Ovary (tissue), 9 donors: ENCODE data around the gene NENF. TPM values are rescaled to one million over a fixed set of nuclear protein-coding genes. Genes with fewer than 3 reads are reported as not detected.
A peak's percentile ranks its signal among the peaks of the same experiment; 100 is the strongest.

Experiments
- DNase-seq, 5 donors: peaks; one replicate each; pipeline ENCODE4 v3.0.0-alpha.2; 2019 to 2020
- H3K27ac ChIP-seq, 2 donors: fragments of 200-600 bp; one replicate each; pipeline versions ENCODE4 v1.5.1 to v1.8.0; 2019 to 2022
- H3K27me3 ChIP-seq: fragments of 200-600 bp; one replicate; pipeline ENCODE4 v1.8.0; 2022
- H3K36me3 ChIP-seq: fragments of 200-600 bp; sonication (generic); one replicate; pipeline ENCODE4 v1.5.1; 2019
- H3K4me1 ChIP-seq: one replicate; pipeline ENCODE4 v1.8.1; 2013; ENCODE audit warnings: mild to moderate bottlenecking, moderate library complexity; ENCODE audit not compliant: insufficient read depth
- H3K4me3 ChIP-seq: fragments of 200-600 bp; sonication (generic); one replicate; pipeline ENCODE4 v1.5.1; 2017
- H3K9me3 ChIP-seq, 2 donors: fragments of 200-600 bp in 1 of 2; sonication (generic) in 1 of 2; one replicate each; pipeline versions ENCODE4 v1.5.1 to v1.8.1; 2013 to 2019; ENCODE audit warnings: mild to moderate bottlenecking in 1 of 2, moderate library complexity in 1 of 2
- CTCF ChIP-seq, 3 donors: fragments of 450-650 bp in 2 of 3; fragments of 200-600 bp in 1 of 3; IDR thresholded peaks; one replicate each; pipeline versions ENCODE4 v1.5.1 to v1.8.0; 2016 to 2022; ENCODE audit warnings: antibody characterized with exemption in 3 of 3, mild to moderate bottlenecking in 1 of 3
- EP300 ChIP-seq: sonication (generic); formaldehyde crosslinking; IDR thresholded peaks from one replicate; pipeline ENCODE4 v1.6.1; 2017; ENCODE audit warnings: antibody characterized with exemption
- POLR2A ChIP-seq: fragments of 450-650 bp; IDR thresholded peaks from one replicate; pipeline ENCODE4 v1.6.1; 2017; ENCODE audit warnings: antibody characterized with exemption, mild to moderate bottlenecking, moderate library complexity
- WGBS, 3 donors: extraction: QIAGEN DNeasy Blood & Tissue Kit in 1 of 3; methylation state at CpG; one replicate each; pipeline versions ENCODE4 v1.1.5 to v1.1.7; 2013 to 2017; 5-methylcytosine and 5-hydroxymethylcytosine counted together
- intact Hi-C, 4 donors: fragments of 100-400 bp; cut with DNase I; formaldehyde crosslinking; loops; one replicate each; pipeline versions ENCODE4 v1.11.0 to v1.15.1; 2022 to 2023
- polyA plus RNA-seq, 2 donors: library from polyadenylated mRNA; stranded (reverse); fragments of 200-250 nt in 1 of 2; fragments of 350-450 nt in 1 of 2; fragmentation: Illumina TruSeq in 1 of 2; extraction: RNeasy Lipid Tissue Mini Kit (QIAGEN cat#74804) in 1 of 2; gene quantifications; one replicate each; pipeline ENCODE4 v1.2.3, GENCODE V29; 2013 to 2014
- total RNA-seq, 7 donors: library from RNA; depleted of rRNA in 2 of 7; stranded (reverse); fragments of >200 nt in 2 of 7; fragmentation: NEBNext Ultra II Directional in 3 of 7; extraction: Animal tissue kit (Norgen Biotek cat#: 25700) in 3 of 7; gene quantifications; one replicate each; pipeline versions ENCODE4 v1.1.0 to v1.2.4, GENCODE V29; 2016 to 2023
- donor health status: DM: no; HTN: no; CAD: no; lungs with moderate emphysema.
- donor health status: DM: no; HTN: no; CAD: no.
- donor health status: Bipolar disorder and iron deficiency.
- donor health status: DM: yes; HTN: yes; CAD: no.
- donor health status: DM: no; HTN: no; CAD: no.
- donor health status: DM: yes; HTN: yes; CAD: no.

Gene NENF
- total and polyA plus RNA-seq, 9 donors, result 84.7 to 192 (median 102) TPM

DNA sequence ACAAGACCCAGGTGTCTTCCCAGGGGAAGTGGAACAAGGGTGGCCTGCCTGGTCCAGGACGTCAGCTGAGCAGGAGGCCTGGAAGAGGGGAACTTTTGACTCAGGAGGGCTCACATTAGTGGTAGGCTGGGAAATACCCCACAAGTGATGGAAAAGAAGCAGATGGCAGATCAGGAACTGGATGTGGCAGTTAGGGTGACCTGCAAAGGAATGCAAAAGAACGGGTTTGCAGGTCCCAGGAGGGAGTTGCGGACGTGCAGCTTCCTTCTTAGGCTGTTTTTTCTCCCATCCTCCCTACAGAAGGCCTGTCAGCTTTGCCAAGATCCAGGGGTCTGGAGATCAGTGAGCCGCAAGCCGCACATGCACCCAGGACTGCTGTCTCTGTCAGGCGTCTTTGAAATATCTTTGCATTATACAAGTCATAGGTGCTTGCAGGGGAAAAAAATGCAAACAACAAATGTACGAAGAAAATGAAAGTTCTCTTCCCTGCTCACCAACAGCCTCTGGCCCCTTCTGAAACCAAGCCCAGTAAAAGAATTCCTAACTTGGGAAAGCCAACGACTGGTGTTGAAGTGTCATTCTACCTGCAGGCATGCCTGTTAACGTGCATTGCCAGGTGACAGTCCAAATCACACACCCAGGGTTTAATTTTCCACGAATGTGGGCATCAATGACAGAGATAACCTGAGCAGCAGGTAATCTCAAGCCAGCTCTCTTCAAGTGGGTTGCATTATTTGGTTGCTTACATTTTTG lies 34.4 kb downstream of the NENF start:
- intact Hi-C loops, result loop anchor here in 1 of 4 donors (10.0 kb wide), 1 partner anchor 782 kb away; no protein-coding TSS in a partner anchor
- no peak for DNase-seq
- Histone ChIP-seq H3K27me3 (no peaks in the 10 kb centered on the region), H3K36me3 (no peaks in the 10 kb centered on the region), H3K27ac (no peak overlapping the region), H3K9me3 (no peaks in the 10 kb centered on the region), H3K4me1 (peaks cover 4% of the 10 kb centered on the region), H3K4me3 (no peak overlapping the region)
- TF ChIP-seq POLR2A, result no peak
- no peak for TF ChIP-seq EP300
- TF ChIP-seq CTCF (IDR thresholded peaks at IDR 0.05), result no peak
- 35 to 52% (median 42%) methylated on average over 11 of the region's 11 CpGs for whole genome bisulfite sequencing, 3 donors

DNA sequence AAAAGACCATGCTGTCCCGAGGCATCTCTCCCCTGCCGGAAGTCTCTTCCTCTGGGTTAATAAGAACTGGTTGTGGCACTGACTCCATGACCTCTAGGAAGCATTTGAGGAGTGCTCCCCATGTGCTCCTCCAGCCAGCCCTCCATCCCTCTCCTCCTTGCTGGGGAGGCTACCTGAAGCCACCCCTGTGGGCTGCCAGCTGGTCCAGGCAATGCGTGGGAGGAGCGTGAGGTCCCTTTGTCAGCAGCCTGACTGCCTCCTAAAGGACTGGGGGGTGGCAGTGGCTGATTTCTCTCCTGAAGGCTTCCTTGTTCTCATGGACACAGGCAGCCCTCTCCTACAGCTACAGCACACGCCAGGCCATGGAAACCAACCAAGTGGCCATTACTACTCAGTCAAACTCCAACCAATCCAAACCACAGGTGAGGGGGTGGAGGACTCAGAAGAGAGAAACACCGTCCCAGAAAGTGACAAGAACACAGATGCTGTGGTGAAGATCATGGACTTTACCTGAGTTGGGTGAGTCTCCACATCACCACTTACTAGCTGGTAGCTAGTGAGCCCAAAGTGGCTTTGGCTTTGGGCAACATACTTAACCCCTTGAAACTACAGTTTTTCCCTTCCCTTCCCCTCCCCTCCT lies 35.2 kb downstream of the NENF start:
- Histone ChIP-seq H3K27me3 (no peaks in the 10 kb centered on the region), H3K27ac (no peak overlapping the region), H3K36me3 (no peaks in the 10 kb centered on the region), H3K4me1 (peaks cover 4% of the 10 kb centered on the region), H3K4me3 (no peak overlapping the region), H3K9me3 (no peaks in the 10 kb centered on the region)
- WGBS, 3 donors, result 77 to 85% (median 85%) methylated on average over 6 of the region's 6 CpGs
- DNase-seq, result no peak
- intact Hi-C loops, result loop anchor here in 1 of 4 donors (10.0 kb wide), 1 partner anchor 783 kb away; no protein-coding TSS in a partner anchor
- TF ChIP-seq CTCF (IDR thresholded peaks at IDR 0.05) (no peak), POLR2A (no peak), EP300 (no peak)

DNA sequence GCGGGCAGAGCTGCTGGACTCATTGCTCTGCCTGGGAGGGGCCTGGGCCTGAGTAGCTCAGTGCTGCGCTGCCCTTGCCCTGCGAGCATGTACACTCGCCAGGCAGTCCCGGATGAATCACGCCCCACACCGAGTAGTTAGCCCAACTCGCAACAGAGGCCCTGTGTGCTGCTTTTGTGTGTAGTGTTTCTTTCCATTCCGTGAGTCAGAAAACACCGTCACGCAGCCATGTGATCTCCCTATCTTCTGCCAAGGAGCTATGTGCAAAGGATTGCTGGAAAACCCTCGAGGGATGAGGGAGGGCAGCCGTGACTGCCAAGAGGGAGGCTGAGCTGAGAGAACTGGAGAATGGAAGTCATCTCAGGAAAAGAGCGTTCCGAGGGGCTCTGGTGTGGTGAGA lies 37.3 kb downstream of the NENF start:
- 10 to 12% (median 11%) methylated on average over 15 of the region's 15 CpGs for WGBS, 3 donors
- H3K36me3 ChIP-seq, result no peaks in the 10 kb centered on the region
- no peak overlapping the region for H3K4me3 ChIP-seq
- intact Hi-C loops, result loop anchor here in 2 of 4 donors (10.0 kb wide), 2 partner anchors 135 to 525 kb away; partner anchors contain the start of gene ATF3 (in 2 of the 2)
- no peaks in the 10 kb centered on the region for H3K9me3 ChIP-seq
- peak; percentile 79 to 91 (median 84) for DNase-seq
- TF ChIP-seq CTCF (IDR thresholded peaks at IDR 0.05) (no peak), EP300 (peak; percentile 54)
- H3K27me3 ChIP-seq, result no peaks in the 10 kb centered on the region
- H3K27ac ChIP-seq, result peak overlapping the region; percentile 57 to 71
- peaks cover 4% of the 10 kb centered on the region for H3K4me1 ChIP-seq

- Histone ChIP-seq H3K27me3 (no peaks in the 10 kb centered on the region), H3K4me3 (no peak overlapping the region), H3K36me3 (no peaks in the 10 kb centered on the region), H3K9me3 (no peaks in the 10 kb centered on the region), H3K27ac (no peak overlapping the region), H3K4me1 (peaks cover 4% of the 10 kb centered on the region)
- no peak for TF ChIP-seq CTCF (IDR thresholded peaks at IDR 0.05)
- no peak for DNase-seq
- 88 to 94% (median 91%) methylated on average over 3 of the region's 3 CpGs for WGBS, 3 donors
- intact Hi-C loops, result loop anchor here in 2 of 4 donors (10.0 kb wide), 2 partner anchors 134 to 524 kb away; partner anchors contain the start of gene ATF3 (in 2 of the 2)
Measured at GRCh38 chr1:212471286-212471685, 38.6 kb downstream of the NENF start.
